NOMO-1 (cell line): ENCODE data around the gene BCL11B.

ENCODE experiments used
- DNase-seq, 2 experiments: peaks; one replicate each; lab custom pipeline; 2025; ENCODE audit not compliant: unreplicated experiment in 2 of 2; lab: John Stamatoyannopoulos, UW

BCL11B gene

DNA sequence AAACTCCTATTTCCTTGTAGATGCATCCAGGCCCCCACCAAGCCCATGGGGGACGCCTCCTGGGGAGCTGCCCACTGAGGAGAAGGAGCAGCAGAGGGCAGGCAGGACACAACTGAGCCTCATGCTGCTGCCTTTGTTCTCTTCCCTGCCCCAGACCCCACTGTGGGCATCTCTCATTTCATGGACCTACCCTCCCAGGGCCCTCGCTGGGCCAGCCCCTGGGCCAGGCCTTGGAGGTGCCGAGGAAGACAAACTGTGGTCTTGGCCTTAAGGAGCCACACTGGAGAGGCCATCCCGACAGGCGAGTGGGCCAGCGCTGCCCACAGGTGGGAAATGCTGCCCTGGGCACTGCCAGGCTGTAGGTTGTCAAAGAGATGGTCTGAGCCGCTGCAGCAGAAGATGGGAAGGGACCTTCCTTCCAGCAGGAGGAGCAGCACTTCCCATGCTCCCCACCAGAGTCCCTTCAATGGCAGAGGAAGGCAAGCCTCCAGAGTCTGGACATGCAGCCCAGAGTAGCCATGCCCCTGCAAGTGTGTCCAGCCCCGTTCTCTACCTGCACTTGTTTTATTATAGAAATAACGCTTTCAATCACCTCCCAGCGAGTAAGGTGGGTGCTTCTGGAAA is 147.4 kb downstream of the BCL11B start:
- DNase-seq, result no peak

DNA sequence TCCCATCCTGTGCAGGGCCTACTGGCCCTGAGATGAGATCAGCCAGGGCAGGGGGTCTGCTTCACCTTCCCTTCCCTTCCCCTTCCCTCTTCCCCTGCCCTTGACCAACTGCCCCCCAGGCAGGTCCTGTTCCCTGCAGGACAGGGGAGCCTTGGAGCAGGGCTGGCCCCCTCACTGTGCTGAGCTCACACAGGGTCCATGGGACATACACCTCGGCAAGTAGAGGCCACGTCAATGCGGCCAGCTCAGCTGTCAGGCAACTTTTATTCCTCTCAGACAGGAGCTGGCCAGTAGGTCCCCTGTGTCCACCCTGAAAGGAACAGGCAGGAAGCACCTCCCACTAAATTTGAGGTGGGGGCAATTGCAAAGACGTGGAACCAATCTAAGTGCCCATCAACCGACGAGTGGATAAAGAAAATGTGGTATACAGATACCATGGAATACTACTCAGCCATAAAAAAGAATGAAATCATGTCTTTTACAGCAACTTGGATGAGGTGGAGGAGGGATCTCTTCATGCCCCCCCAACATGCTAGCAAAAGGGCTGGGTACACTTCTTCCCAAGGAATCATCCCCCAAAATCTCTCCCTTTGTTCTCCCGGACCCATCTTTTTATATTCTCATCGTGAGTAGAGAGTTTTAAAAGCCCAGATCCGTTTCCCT is 148.7 kb downstream of the BCL11B start:
- no peak for DNase-seq

GRCh38 chr14:99122521-99123125 is 149.4 kb downstream of the BCL11B start:
- DNase-seq, result no peak

- DNase-seq, result no peak
Observed at GRCh38 chr14:99121319-99121875, 150.6 kb downstream of the BCL11B start.

DNA sequence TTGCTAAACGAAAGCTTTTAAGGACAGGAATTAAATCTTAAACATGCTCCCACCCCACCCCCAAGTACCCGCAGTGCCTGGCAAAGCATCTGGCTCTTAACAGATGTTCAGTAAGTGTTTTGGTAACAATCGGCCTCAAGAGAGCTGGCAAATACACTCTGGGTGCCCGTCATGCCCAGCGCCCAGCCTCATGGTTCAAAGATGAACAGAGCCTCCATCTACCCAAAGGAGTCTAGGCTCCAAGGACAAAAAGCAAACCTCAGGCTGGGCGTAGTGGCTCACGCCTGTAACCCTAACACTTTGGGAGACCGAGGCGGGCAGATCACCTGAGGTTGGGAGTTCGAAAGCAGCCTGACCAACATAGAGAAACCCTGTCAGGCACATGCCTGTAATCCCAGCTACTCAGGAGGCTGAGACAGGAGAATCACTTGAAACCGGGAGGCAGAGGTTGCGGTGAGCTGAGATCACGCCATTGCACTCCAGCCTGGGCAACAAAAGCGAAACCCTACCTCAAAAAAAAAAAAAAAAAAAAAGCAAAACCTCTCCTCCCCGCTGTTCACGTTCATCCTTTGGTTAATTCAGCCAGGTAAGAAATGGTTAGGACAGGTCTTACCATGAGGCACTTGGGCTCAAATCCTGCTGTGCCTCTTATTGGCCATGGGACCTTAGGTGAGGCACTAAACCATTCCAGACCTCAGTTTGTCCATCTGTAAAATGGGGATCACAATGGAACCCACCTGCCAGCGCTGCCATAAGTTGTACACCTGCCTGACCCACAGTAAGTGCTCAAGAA is 151.3 kb downstream of the BCL11B start:
- no peak for DNase-seq

GRCh38 chr14:99119554-99120525 is 152.2 kb downstream of the BCL11B start:
- DNase-seq, result no peak
